ENCODE measurements around the gene ZBTB16. TPM values are rescaled to one million over a fixed set of nuclear protein-coding genes. Genes with fewer than 3 reads are reported as not detected.

Gene ZBTB16
- total and polyA plus RNA-seq, 12 donors, result 7.9 to 119 (median 53.2) TPM

- H3K9me3 ChIP-seq (replicated peaks in 1 of 3), result no peaks in the 10 kb centered on the region
- peaks cover 0 to 30% of the 10 kb centered on the region in 2 donors for H3K36me3 ChIP-seq (replicated peaks in 1 of 2)
- 56 to 65% (median 59%) methylated on average over 6 of the region's 6 CpGs for WGBS, 4 donors
- no peak overlapping the region for H3K4me3 ChIP-seq
- H3K4me1 ChIP-seq (replicated peaks in 1 of 2), result peaks cover 94 to 100% of the 10 kb centered on the region in 2 donors
- intact Hi-C loops (cut with DNase I), result no loop called here
- no peak for DNase-seq
- TF ChIP-seq POLR2A (IDR thresholded peaks at IDR 0.05) (no peak), CTCF (IDR thresholded peaks at IDR 0.05) (no peak)
- H3K27me3 ChIP-seq, result no peaks in the 10 kb centered on the region
- peak overlapping the region; percentile 53 to 91 (median 70) for H3K27ac ChIP-seq
Observed at GRCh38 chr11:114079511-114080065, 20.1 kb downstream of the ZBTB16 start.

GRCh38 chr11:114080219-114080618, 20.7 kb downstream of the ZBTB16 start:
- WGBS, 4 donors, result 18 to 45% (median 38%) methylated on average over 5 of the region's 5 CpGs
- TF ChIP-seq POLR2A (IDR thresholded peaks at IDR 0.05), result no peak
- no peak for TF ChIP-seq CTCF (IDR thresholded peaks at IDR 0.05)
- Histone ChIP-seq H3K4me1 (replicated peaks in 1 of 2) (peaks cover 94 to 98% of the 10 kb centered on the region in 2 donors), H3K27ac (peak overlapping the region; percentile 53 to 91 (median 70)), H3K4me3 (no peak overlapping the region), H3K27me3 (no peaks in the 10 kb centered on the region), H3K36me3 (replicated peaks in 1 of 2) (peaks cover 0 to 30% of the 10 kb centered on the region in 2 donors), H3K9me3 (replicated peaks in 1 of 3) (no peaks in the 10 kb centered on the region)
- intact Hi-C loops (cut with DNase I), result no loop called here
- peak in 3 of 7 donors; percentile 42 to 52 (median 47) for DNase-seq

- DNase-seq, result no peak
- 77 to 89% (median 82%) methylated on average over 3 of the region's 3 CpGs for WGBS, 4 donors
- Histone ChIP-seq H3K4me3 (peak overlapping the region in 1 of 4 donors; percentile 20), H3K27ac (peak overlapping the region; percentile 45 to 91 (median 70)), H3K36me3 (replicated peaks in 1 of 2) (peaks cover 0 to 30% of the 10 kb centered on the region in 2 donors), H3K27me3 (no peaks in the 10 kb centered on the region), H3K9me3 (replicated peaks in 1 of 3) (no peaks in the 10 kb centered on the region), H3K4me1 (replicated peaks in 1 of 2) (peaks cover 91 to 98% of the 10 kb centered on the region in 2 donors)
- intact Hi-C loops (cut with DNase I), result no loop called here
- TF ChIP-seq POLR2A (IDR thresholded peaks at IDR 0.05), result no peak
- no peak for TF ChIP-seq CTCF (IDR thresholded peaks at IDR 0.05)
Observed at GRCh38 chr11:114080769-114081168, 21.3 kb downstream of the ZBTB16 start.

GRCh38 chr11:114081641-114082414, 22.3 kb downstream of the ZBTB16 start:
- peak in 4 of 7 donors; percentile 52 to 71 (median 55) for DNase-seq
- Histone ChIP-seq H3K4me3 (peak overlapping the region in 1 of 4 donors; percentile 20), H3K27me3 (no peaks in the 10 kb centered on the region), H3K27ac (peak overlapping the region; percentile 45 to 91 (median 70)), H3K36me3 (replicated peaks in 1 of 2) (peaks cover 0 to 30% of the 10 kb centered on the region in 2 donors), H3K9me3 (replicated peaks in 1 of 3) (no peaks in the 10 kb centered on the region), H3K4me1 (replicated peaks in 1 of 2) (peaks cover 90 to 98% of the 10 kb centered on the region in 2 donors)
- no peak for TF ChIP-seq POLR2A (IDR thresholded peaks at IDR 0.05)
- TF ChIP-seq CTCF (IDR thresholded peaks at IDR 0.05), result no peak
- intact Hi-C loops (cut with DNase I), result no loop called here
- 49 to 58% (median 52%) methylated on average over 9 of the region's 9 CpGs for WGBS, 4 donors

Measured in adrenal gland (tissue), 12 donors.